SH-SY5Y (cell line): ENCODE results near the gene NME5.

Experiments used
- GATA2 ChIP-seq: IDR thresholded peaks from 2 replicates; pipeline ENCODE4 v1.6.1; 2011; ENCODE audit warnings: mild to moderate bottlenecking, low read depth, low read length
- GATA3 ChIP-seq: IDR thresholded peaks from 2 replicates; pipeline ENCODE4 v1.6.1; 2011; ENCODE audit warnings: low read depth, mild to moderate bottlenecking, low read length, moderate library complexity

GRCh38 chr5:138188626-138189025 is 49.4 kb upstream of the NME5 start:
- TF ChIP-seq GATA3 (no peak), GATA2 (no peak)
